Subcutaneous adipose tissue (tissue), 4 donors: ENCODE measurements around the gene LMX1A. TPM values are rescaled to one million over a fixed set of nuclear protein-coding genes. Genes with fewer than 3 reads are reported as not detected.

Experiments used
- total RNA-seq, 4 donors: library from RNA; depleted of rRNA; stranded (reverse); fragments of >200 nt; gene quantifications; one replicate each; pipeline ENCODE4 v1.1.0, GENCODE V29; 2016
- TF ChIP-seq, protein P1 (sequence below): fragments of 450-650 bp; IDR thresholded peaks from one replicate; pipeline ENCODE4 v1.5.1; 2016; ENCODE audit warnings: low read depth, mild to moderate bottlenecking, control low read depth, antibody characterized with exemption, moderate library complexity

Gene LMX1A
- total RNA-seq, 4 donors from 2014 or later: 0.33 to 1.5 (median 0.63) TPM

DNA sequence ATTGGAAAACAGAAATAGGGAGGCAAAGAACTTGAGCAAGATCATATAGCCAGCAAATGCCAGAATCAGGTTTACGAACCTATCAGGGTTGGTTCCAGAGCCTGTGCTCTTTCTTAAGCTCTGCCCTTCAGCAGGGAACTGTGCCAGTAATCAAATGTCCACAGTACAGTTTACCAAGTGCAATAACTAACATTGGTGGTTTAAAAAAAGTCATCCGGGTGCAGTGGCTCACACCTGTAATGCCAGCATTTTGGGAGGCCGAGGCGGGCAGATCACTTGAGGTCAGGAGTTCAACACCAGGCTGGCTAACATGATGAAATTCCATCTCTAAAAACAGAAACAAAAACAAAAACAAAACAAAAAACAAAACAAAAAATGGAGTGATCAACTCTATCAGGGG is 182.7 kb downstream of the LMX1A start:
- TF ChIP-seq, protein P1, sequence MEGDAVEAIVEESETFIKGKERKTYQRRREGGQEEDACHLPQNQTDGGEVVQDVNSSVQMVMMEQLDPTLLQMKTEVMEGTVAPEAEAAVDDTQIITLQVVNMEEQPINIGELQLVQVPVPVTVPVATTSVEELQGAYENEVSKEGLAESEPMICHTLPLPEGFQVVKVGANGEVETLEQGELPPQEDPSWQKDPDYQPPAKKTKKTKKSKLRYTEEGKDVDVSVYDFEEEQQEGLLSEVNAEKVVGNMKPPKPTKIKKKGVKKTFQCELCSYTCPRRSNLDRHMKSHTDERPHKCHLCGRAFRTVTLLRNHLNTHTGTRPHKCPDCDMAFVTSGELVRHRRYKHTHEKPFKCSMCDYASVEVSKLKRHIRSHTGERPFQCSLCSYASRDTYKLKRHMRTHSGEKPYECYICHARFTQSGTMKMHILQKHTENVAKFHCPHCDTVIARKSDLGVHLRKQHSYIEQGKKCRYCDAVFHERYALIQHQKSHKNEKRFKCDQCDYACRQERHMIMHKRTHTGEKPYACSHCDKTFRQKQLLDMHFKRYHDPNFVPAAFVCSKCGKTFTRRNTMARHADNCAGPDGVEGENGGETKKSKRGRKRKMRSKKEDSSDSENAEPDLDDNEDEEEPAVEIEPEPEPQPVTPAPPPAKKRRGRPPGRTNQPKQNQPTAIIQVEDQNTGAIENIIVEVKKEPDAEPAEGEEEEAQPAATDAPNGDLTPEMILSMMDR: no peak

DNA sequence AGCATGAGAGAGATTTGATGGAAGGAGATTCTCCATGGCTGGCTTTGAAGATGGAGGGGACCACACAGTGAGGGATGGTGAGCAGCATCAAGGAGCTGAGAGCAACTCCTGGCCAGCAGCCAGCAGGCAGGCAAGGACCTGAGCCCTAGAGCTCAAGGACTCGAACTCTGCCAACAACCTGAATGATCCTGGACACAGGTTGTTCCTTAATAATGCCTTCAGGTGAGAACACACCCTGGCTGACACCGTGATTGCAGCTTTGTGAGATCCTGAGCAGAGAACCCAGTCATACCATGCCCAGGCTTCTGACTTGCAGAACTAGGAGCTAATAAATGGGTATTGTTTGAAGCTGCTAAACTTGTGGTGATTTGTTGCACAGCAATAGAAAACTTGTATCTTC is 183.1 kb downstream of the LMX1A start:
- TF ChIP-seq, protein P1: no peak

DNA sequence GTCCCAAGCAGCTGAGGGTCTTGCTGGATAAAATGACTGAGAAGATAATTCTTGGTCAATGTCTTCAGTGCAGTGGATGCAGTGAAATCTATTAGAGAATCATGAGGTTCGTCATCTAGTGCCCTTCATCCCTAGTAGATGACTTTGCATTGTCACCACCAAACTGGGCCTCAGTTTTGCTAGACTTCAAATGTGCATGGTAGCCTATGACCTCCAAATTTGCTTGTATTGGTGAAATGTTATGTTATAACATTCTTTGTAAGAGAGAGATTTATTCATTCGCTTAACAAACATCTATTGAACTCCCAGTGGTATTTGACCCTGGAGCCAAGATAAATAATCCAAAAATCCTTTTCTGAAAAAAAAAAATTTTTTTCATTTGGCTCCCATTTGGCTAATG is 183.8 kb downstream of the LMX1A start:
- TF ChIP-seq, protein P1: no peak

DNA sequence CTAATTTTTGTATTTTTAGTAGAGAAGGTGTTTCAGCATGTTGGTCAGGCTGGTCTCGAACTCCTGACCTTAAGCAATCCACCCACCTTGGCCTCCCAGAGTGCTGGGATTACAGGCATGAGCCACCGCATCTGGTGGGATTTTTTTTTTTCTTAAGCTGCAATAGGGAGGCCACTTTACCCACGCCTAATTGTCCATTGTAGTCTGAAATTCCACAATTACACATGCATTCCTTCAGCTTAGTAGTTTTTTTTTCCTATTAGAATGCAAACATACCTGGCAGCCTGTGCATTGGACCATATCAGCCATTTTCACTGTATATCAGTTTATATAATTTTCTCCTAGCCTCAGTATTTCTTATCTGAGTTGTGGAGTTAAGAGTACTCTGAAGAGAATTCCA is 186.8 kb downstream of the LMX1A start:
- TF ChIP-seq, protein P1: no peak

DNA sequence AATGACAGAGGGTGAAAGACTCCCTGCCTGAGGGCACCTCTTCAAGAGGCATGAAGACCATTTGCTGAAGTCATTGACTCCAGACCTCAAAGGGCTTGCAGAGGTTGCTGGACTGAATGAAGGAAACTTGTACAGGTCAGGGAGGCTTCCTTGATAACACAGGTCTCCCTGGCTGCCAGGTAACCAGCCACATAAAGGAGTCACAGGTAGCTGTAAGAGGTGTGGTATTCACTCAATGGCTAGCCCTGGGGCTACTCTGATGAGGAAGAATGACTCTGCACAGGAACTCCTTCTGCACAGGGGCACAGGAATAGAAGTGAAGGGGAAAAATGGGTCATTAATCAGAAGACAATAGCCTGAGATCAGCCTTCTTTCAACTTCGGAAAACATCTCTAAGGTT is 187.5 kb downstream of the LMX1A start:
- TF ChIP-seq, protein P1: no peak

DNA sequence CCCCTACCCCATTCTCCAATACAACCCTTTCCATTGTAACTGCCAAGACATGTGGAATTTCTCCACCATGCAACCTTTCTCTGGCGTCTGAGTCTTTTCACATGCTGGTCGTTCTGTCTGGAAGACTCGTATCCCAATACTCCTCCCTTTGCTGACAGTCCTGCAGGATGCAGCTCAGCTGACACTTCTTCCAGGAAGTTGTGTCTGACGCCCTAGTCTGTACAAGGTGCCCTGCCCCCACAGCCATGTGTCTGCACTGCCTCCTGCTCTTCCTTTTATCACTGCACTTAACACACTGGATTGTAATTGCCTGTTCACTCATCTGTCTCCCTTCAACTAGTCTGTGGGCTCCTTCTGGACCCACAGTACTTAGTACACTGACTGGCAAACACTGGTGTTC is 188.0 kb downstream of the LMX1A start:
- TF ChIP-seq, protein P1: no peak

DNA sequence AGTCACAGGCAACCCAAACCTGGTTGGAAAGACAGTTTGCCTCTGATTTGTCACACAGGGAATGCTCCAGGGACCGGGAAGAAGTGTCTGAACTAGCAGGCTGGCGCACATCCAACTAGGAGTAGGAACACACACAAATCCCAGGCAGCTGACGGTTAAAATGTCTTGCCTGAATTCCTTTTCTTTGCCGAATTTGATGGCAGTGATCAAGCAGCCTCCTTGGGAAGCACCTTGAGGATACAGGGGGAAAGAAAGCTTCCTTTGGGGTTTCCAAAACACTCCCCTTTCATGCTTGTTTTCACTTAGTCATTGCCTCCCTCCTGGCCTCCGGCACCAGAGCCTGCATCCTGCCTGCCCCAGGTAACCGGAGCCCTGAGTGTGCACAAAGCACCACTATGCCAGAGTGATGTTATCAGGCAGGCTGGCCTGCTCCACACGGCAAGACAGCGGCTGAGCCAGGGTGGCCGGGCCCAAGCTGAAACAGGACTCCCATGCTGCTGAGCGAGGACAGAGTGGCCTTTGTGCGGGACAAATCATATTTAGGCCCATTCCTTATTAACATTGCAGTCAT is 193.8 kb downstream of the LMX1A start:
- TF ChIP-seq, protein P1: no peak

DNA sequence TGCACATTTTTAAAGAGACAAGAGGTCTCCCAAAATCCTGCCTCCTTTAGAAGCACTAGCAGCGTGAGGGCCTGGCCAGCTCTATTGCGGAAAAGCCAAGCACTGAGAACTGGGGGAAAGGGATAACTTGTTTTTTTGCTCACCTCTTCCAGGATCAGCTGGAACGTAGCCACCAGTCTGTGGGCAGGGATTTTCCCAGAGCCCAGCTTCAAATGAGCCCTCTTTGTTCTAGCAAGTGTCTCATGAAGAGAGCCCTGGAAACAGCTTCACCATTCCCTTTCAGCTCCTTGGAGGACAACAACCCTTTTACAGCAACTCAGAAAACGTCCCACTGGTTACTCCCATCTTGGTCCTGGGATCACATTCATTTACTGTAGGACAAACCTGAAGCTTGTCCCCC is 195.4 kb downstream of the LMX1A start:
- TF ChIP-seq, protein P1: no peak
